ENCODE results near the gene NOX3.

Gene NOX3

DNA sequence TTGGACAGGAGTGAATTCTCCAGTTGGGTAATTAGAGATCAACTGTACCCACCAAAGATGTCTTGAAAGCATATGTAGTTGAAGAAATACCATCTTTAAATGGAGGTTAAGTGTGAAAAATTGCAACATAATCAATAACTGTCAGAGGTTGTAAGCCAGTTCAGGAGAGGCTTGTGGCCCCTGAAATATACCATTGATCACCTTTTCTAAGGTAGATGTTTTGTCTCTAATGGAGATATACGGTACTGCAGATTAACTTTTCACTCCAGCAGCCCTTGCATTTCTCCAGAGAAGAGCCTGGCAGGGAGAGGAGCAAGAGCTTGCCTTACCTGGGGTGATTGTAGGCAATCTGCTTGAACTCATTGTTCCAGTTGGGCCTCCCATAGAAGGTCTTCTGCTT is 48.8 kb downstream of the NOX3 start:
- no peaks in the 10 kb centered on the region for H3K27me3 ChIP-seq (ENCODE audit: insufficient read depth, poor library complexity, severe bottlenecking)
- no peak overlapping the region for H3K27ac ChIP-seq (ENCODE audit: poor library complexity, severe bottlenecking)
- DNase-seq (ENCODE audit: low spot score) (no peak), ATAC-seq (ENCODE audit: low read depth) (no peak)
- H3K36me3 ChIP-seq (ENCODE audit: low read depth): no peaks in the 10 kb centered on the region
- TF ChIP-seq, protein P1, sequence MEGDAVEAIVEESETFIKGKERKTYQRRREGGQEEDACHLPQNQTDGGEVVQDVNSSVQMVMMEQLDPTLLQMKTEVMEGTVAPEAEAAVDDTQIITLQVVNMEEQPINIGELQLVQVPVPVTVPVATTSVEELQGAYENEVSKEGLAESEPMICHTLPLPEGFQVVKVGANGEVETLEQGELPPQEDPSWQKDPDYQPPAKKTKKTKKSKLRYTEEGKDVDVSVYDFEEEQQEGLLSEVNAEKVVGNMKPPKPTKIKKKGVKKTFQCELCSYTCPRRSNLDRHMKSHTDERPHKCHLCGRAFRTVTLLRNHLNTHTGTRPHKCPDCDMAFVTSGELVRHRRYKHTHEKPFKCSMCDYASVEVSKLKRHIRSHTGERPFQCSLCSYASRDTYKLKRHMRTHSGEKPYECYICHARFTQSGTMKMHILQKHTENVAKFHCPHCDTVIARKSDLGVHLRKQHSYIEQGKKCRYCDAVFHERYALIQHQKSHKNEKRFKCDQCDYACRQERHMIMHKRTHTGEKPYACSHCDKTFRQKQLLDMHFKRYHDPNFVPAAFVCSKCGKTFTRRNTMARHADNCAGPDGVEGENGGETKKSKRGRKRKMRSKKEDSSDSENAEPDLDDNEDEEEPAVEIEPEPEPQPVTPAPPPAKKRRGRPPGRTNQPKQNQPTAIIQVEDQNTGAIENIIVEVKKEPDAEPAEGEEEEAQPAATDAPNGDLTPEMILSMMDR (IDR thresholded peaks at IDR 0.05; ENCODE audit: poor library complexity, severe bottlenecking): no peak
- no peaks in the 10 kb centered on the region for H3K9me3 ChIP-seq (ENCODE audit: severe bottlenecking)
- no peaks in the 10 kb centered on the region for H3K4me1 ChIP-seq (ENCODE audit: insufficient read depth, poor library complexity, severe bottlenecking)
- no peak overlapping the region for H3K4me3 ChIP-seq (ENCODE audit: severe bottlenecking)

DNA sequence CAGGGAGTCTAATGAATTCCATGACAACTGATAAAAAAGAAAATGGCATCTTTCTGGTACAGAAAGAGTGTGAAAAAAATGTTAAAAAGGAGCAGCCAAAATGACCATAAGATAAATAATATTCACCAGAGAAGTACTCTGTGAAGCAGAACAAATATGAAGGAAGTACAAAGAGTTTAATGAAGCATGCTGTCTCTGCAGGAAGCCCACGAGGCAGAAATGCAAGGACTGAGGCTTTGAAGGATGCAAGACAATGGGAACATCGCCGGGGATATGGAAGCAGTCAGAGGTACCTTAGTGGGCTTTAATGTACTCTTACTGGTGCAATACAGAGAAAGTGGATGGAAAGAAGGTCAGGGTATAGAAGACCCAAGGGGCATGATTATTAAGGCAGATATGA is 50.7 kb downstream of the NOX3 start:
- Histone ChIP-seq H3K27ac (ENCODE audit: poor library complexity, severe bottlenecking) (no peak overlapping the region), H3K4me3 (ENCODE audit: severe bottlenecking) (no peak overlapping the region), H3K4me1 (ENCODE audit: insufficient read depth, poor library complexity, severe bottlenecking) (no peaks in the 10 kb centered on the region), H3K27me3 (ENCODE audit: insufficient read depth, poor library complexity, severe bottlenecking) (no peaks in the 10 kb centered on the region), H3K9me3 (ENCODE audit: severe bottlenecking) (no peaks in the 10 kb centered on the region), H3K36me3 (ENCODE audit: low read depth) (no peaks in the 10 kb centered on the region)
- no peak for ATAC-seq (ENCODE audit: low read depth)
- TF ChIP-seq, protein P1 (IDR thresholded peaks at IDR 0.05; ENCODE audit: poor library complexity, severe bottlenecking): no peak
- no peak for DNase-seq (ENCODE audit: low spot score)

DNA sequence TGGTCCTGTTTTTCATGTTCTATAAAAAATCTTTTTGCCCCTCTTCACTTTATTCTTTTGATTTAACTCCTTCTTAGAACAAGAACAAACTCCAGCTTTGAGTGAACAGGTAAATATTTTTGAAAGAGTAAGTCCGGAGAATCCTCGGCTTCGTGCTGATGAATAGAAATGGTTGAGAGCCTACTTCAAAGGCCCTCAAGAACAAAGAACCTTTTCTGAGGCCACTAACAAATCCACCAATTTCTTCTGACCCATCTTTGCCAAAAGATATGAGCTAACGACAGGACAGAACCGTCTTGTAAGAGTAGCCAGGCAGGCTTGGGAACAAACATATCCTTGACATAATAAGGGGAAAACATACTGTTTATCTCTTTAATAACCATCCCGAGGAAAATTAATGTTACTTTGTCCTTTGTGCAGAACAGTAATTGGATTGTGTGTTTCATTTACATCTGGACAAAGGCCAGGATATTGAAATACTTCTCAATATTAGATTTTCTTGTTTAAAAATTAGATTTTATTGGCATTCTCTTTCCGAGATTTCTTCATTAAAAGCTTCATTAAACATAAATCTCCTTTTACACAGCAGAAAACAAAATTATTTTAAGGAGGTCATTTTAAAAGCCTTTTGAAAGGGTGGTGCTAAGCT is 52.9 kb downstream of the NOX3 start:
- Histone ChIP-seq H3K4me3 (ENCODE audit: severe bottlenecking) (no peak overlapping the region), H3K36me3 (ENCODE audit: low read depth) (no peaks in the 10 kb centered on the region), H3K4me1 (ENCODE audit: insufficient read depth, poor library complexity, severe bottlenecking) (no peaks in the 10 kb centered on the region), H3K9me3 (ENCODE audit: severe bottlenecking) (no peaks in the 10 kb centered on the region), H3K27me3 (ENCODE audit: insufficient read depth, poor library complexity, severe bottlenecking) (no peaks in the 10 kb centered on the region), H3K27ac (ENCODE audit: poor library complexity, severe bottlenecking) (no peak overlapping the region)
- TF ChIP-seq, protein P1 (IDR thresholded peaks at IDR 0.05; ENCODE audit: poor library complexity, severe bottlenecking): no peak
- ATAC-seq (ENCODE audit: low read depth) (no peak), DNase-seq (ENCODE audit: low spot score) (no peak)

DNA sequence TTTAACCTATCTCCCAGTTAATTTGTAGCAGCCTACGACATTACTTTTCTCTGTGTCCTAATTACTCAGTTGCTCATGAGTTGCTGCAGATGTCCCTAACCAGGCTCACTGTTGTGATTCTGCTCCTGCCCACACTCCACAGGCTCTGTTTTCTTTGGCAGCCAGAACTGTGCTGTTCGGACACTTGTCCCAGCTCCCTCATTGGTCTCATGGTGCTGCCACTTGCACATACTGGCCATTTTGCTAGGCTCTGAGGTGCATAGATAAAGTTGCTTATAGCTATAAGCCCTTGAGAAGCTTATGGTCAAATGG is 55.0 kb downstream of the NOX3 start:
- no peaks in the 10 kb centered on the region for H3K4me1 ChIP-seq (ENCODE audit: insufficient read depth, poor library complexity, severe bottlenecking)
- TF ChIP-seq, protein P1 (IDR thresholded peaks at IDR 0.05; ENCODE audit: poor library complexity, severe bottlenecking): no peak
- H3K27me3 ChIP-seq (ENCODE audit: insufficient read depth, poor library complexity, severe bottlenecking): peaks cover 1% of the 10 kb centered on the region
- no peak for ATAC-seq (ENCODE audit: low read depth)
- no peak for DNase-seq (ENCODE audit: low spot score)
- no peak overlapping the region for H3K4me3 ChIP-seq (ENCODE audit: severe bottlenecking)
- no peaks in the 10 kb centered on the region for H3K9me3 ChIP-seq (ENCODE audit: severe bottlenecking)
- H3K36me3 ChIP-seq (ENCODE audit: low read depth): no peaks in the 10 kb centered on the region
- no peak overlapping the region for H3K27ac ChIP-seq (ENCODE audit: poor library complexity, severe bottlenecking)

DNA sequence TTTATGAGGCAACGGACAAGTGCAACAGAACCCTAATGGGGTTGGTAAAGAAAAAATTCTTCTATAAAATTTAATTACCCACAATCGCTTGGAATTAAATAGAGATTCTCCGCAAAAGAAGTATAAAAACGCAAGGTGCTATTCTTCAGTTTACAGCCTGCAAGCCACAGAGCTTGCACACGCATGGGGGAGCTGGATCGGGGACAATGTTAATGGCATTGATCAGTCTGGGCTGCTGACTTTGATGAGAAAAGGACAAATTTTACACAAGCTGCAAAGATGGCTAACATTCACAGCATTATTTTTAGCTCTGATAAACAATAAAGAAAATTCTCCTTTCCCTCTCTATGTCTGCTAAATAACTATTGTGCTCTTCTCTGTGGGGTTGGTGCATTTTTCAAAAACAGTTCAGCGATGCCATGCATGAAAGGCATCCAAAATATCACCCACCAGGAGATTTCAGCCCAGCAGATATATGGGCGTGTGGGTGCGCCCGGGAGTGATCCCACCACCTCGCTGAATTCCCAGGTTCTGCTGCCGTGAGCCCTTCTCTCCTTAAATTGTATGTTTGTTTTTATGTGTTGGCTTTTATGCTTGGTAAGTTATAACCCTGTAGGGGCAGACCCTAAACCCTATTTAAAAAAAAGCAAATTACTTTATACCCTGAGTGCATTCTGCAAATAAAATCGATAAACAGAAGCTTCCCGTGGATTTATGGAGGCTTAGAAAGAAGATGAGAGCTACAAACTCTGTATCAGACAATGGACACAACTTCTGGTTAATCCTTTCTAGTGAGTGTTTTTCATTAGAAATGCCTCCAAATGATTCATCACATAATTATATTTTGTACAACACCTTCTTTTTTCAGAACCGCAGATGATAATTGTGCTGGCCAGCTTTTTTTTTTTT is 55.6 kb downstream of the NOX3 start:
- no peak overlapping the region for H3K27ac ChIP-seq (ENCODE audit: poor library complexity, severe bottlenecking)
- peaks cover 5% of the 10 kb centered on the region for H3K27me3 ChIP-seq (ENCODE audit: insufficient read depth, poor library complexity, severe bottlenecking)
- H3K36me3 ChIP-seq (ENCODE audit: low read depth): no peaks in the 10 kb centered on the region
- DNase-seq (ENCODE audit: low spot score) (no peak), ATAC-seq (ENCODE audit: low read depth) (no peak)
- H3K4me3 ChIP-seq (ENCODE audit: severe bottlenecking): no peak overlapping the region
- H3K9me3 ChIP-seq (ENCODE audit: severe bottlenecking): no peaks in the 10 kb centered on the region
- H3K4me1 ChIP-seq (ENCODE audit: insufficient read depth, poor library complexity, severe bottlenecking): no peaks in the 10 kb centered on the region
- TF ChIP-seq, protein P1 (IDR thresholded peaks at IDR 0.05; ENCODE audit: poor library complexity, severe bottlenecking): no peak
